T-cell (primary cell): Measurements from ENCODE around the gene SLC6A1. TPM values are rescaled to one million over a fixed set of nuclear protein-coding genes. Genes with fewer than 3 reads are reported as not detected.
"Not testable (repeated sequence)": the region's sequence is repeated elsewhere in the genome, so short reads cannot be mapped to it uniquely, and the experiment has no call there.

Experiments used
- ATAC-seq, 4 experiments: fragments of 200-7000 bp in 3 of 4; fragments of 150-1000 bp in 1 of 4; cut with Tn5 transposase; replicated peaks in 1 of 4; 1 replicate in 3 of 4; 2 replicates in 1 of 4; pipeline ENCODE4 v1.10.0; 2021; ENCODE audit warnings: moderate library complexity in 3 of 4, mild to moderate bottlenecking in 2 of 4, moderate number of reproducible peaks in 1 of 4
- CTCF ChIA-PET, 2 donors: fragments of 300-600 bp; sonication (Branson Sonifier 250); formaldehyde crosslinking; loops; one replicate each; lab custom pipeline; 2022; ENCODE audit warnings: antibody characterized with exemption in 2 of 2; lab: Charles Lee
- POLR2A ChIA-PET, 2 donors: fragments of 300-600 bp; sonication (Branson Sonifier 250); formaldehyde crosslinking; loops; one replicate each; lab custom pipeline; 2022; ENCODE audit warnings: antibody characterized with exemption in 2 of 2; lab: Charles Lee
- DNase-seq, 35 experiments: peaks; one replicate each; pipeline versions ENCODE4 v3.0.0 to v3.0.0-alpha.2; 2013 to 2023
- H3K27ac ChIP-seq: one replicate; pipeline ENCODE4 v1.5.1; 2013; ENCODE audit warnings: low read length
- H3K27me3 ChIP-seq, 2 experiments: replicated peaks in 1 of 2; 1 replicate in 1 of 2; 2 replicates in 1 of 2; pipeline versions ENCODE4 v1.6.1 to v1.7.0; 2013; ENCODE audit warnings: low read length in 1 of 2, mixed read lengths in 1 of 2; ENCODE audit not compliant: control insufficient read depth in 2 of 2, insufficient read depth in 2 of 2; ENCODE audit errors: extremely low read depth in 1 of 2
- H3K36me3 ChIP-seq, 2 donors: 1 replicate in 1 of 2; 2 replicates in 1 of 2; pipeline versions ENCODE4 v1.6.1 to v1.7.0; 2013; ENCODE audit warnings: low read length in 1 of 2; ENCODE audit not compliant: control insufficient read depth in 2 of 2, insufficient read depth in 1 of 2; ENCODE audit errors: extremely low read depth in 1 of 2
- H3K4me1 ChIP-seq, 2 experiments: 1 replicate in 1 of 2; 2 replicates in 1 of 2; pipeline versions ENCODE4 v1.6.1 to v1.7.0; 2013; ENCODE audit warnings: low read length in 2 of 2, mixed read lengths in 1 of 2; ENCODE audit not compliant: insufficient read depth in 2 of 2, control insufficient read depth in 1 of 2; ENCODE audit errors: extremely low read depth in 1 of 2
- H3K4me3 ChIP-seq, 2 donors: 1 replicate in 1 of 2; 2 replicates in 1 of 2; pipeline versions ENCODE4 v1.5.1 to v1.7.0; 2013; ENCODE audit warnings: mild to moderate bottlenecking in 2 of 2, low read length in 1 of 2, moderate library complexity in 1 of 2; ENCODE audit not compliant: control insufficient read depth in 1 of 2; ENCODE audit errors: extremely low read depth in 1 of 2
- H3K9me3 ChIP-seq: 2 replicates; pipeline ENCODE4 v1.7.0; 2013
- H3K27ac Mint-ChIP-seq, 2 donors: one replicate each; pipeline ENCODE4 v1.8.0; 2020 to 2021; ENCODE audit warnings: mild to moderate bottlenecking in 2 of 2, mixed read lengths in 2 of 2
- H3K27me3 Mint-ChIP-seq, 2 donors: one replicate each; pipeline ENCODE4 v1.8.0; 2021 to 2022; ENCODE audit warnings: mixed read lengths in 2 of 2
- H3K36me3 Mint-ChIP-seq: one replicate; pipeline ENCODE4 v1.8.0; 2021; ENCODE audit warnings: mixed read lengths
- H3K4me1 Mint-ChIP-seq, 3 donors: one replicate each; pipeline ENCODE4 v1.8.0; 2020 to 2022; ENCODE audit warnings: mixed read lengths in 3 of 3, mild to moderate bottlenecking in 1 of 3
- H3K4me3 Mint-ChIP-seq, 3 donors: one replicate each; pipeline ENCODE4 v1.8.0; 2020 to 2022; ENCODE audit warnings: mild to moderate bottlenecking in 3 of 3, mixed read lengths in 3 of 3, moderate library complexity in 3 of 3
- H3K9me3 Mint-ChIP-seq, 3 donors: one replicate each; pipeline ENCODE4 v1.8.0; 2020 to 2022; ENCODE audit warnings: mixed read lengths in 3 of 3
- WGBS: methylation state at CpG from one replicate; pipeline ENCODE4 v1.1.5; 2013; ENCODE audit warnings: missing lambda C conversion rate; ENCODE audit not compliant: insufficient coverage; 5-methylcytosine and 5-hydroxymethylcytosine counted together
- total RNA-seq, 35 experiments: library from RNA in 6 of 35; stranded (reverse) in 6 of 35; fragments of 120-200 nt in 1 of 35; gene quantifications; one replicate each; pipeline versions ENCODE4 v1.2.1 to v1.2.4 and lab custom pipeline; 2013 to 2026

The SLC6A1 gene
- total RNA-seq, 5 donors from 2014 or later (not counting 1 experiment from before 2014, with no cell fraction given) = 0.13 to 0.16 TPM; not detected in 3

- Mint-ChIP-seq H3K36me3 (no peaks in the 10 kb centered on the region), H3K4me3 (no peak overlapping the region), H3K4me1 (no peaks in the 10 kb centered on the region), H3K9me3 (peaks cover 0 to 4% (median 3%) of the 10 kb centered on the region in 3 donors), H3K27ac (no peak overlapping the region), H3K27me3 (peaks cover 26 to 27% of the 10 kb centered on the region in 2 donors)
- Histone ChIP-seq H3K4me3 (no peak overlapping the region), H3K36me3 (no peaks in the 10 kb centered on the region), H3K9me3 (no peaks in the 10 kb centered on the region), H3K4me1 (no peaks in the 10 kb centered on the region), H3K27ac (no peak overlapping the region), H3K27me3 (peaks cover 0 to 20% of the 10 kb centered on the region in 2 experiments)
- WGBS = 100% methylated on average over 1 of the region's 5 CpGs
- CTCF ChIA-PET = interaction anchor here in 1 of 2 donors (0.6 kb wide), 1 partner anchor 579 kb away, joined by 4 read pairs; no protein-coding TSS in a partner anchor
- POLR2A ChIA-PET = no interaction called here
- ATAC-seq (no peak), DNase-seq (no peak)
Measured at GRCh38 chr3:11072631-11073030, 80.1 kb downstream of the SLC6A1 start.

GRCh38 chr3:11074011-11074410 is 81.5 kb downstream of the SLC6A1 start:
- H3K27me3 Mint-ChIP-seq = peaks cover 26 to 27% of the 10 kb centered on the region in 2 donors
- no peak for ATAC-seq

GRCh38 chr3:11074451-11074850 is 81.9 kb downstream of the SLC6A1 start:
- Histone ChIP-seq H3K4me3 (no peak overlapping the region), H3K36me3 (no peaks in the 10 kb centered on the region), H3K27me3 (peaks cover 0 to 15% of the 10 kb centered on the region in 2 experiments), H3K4me1 (no peaks in the 10 kb centered on the region), H3K9me3 (no peaks in the 10 kb centered on the region), H3K27ac (no peak overlapping the region)
- ATAC-seq (no peak), DNase-seq (no peak)
- Mint-ChIP-seq H3K36me3 (no peaks in the 10 kb centered on the region), H3K4me1 (no peaks in the 10 kb centered on the region), H3K4me3 (no peak overlapping the region), H3K27ac (no peak overlapping the region), H3K9me3 (peaks cover 0 to 4% (median 3%) of the 10 kb centered on the region in 3 donors), H3K27me3 (peaks cover 26 to 27% of the 10 kb centered on the region in 2 donors)
- ChIA-PET POLR2A (no interaction called here), CTCF (no interaction called here)
- WGBS = 100% methylated on average over 1 of the region's 3 CpGs

More at GRCh38 chr3:11074011-11074410, 81.5 kb downstream of the SLC6A1 start:
- Histone ChIP-seq H3K36me3 (no peaks in the 10 kb centered on the region), H3K27me3 (peaks cover 0 to 15% of the 10 kb centered on the region in 2 experiments), H3K4me1 (no peaks in the 10 kb centered on the region), H3K27ac (no peak overlapping the region), H3K9me3 (no peaks in the 10 kb centered on the region), H3K4me3 (no peak overlapping the region)
- H3K36me3 Mint-ChIP-seq = no peaks in the 10 kb centered on the region
- DNase-seq = no peak
- no peaks in the 10 kb centered on the region for H3K4me1 Mint-ChIP-seq
- H3K4me3 Mint-ChIP-seq = no peak overlapping the region
- WGBS = no CpG with 5 or more reads among the region's 2 CpGs
- peaks cover 0 to 4% (median 3%) of the 10 kb centered on the region in 3 donors for H3K9me3 Mint-ChIP-seq
- H3K27ac Mint-ChIP-seq = no peak overlapping the region
- POLR2A ChIA-PET = no interaction called here
- CTCF ChIA-PET = no interaction called here

- H3K36me3 Mint-ChIP-seq, DNase-seq, H3K4me1 Mint-ChIP-seq, H3K4me1 ChIP-seq, H3K36me3 ChIP-seq, H3K27ac ChIP-seq, CTCF ChIA-PET, ATAC-seq, H3K9me3 ChIP-seq, POLR2A ChIA-PET, H3K9me3 Mint-ChIP-seq, H3K4me3 ChIP-seq, H3K4me3 Mint-ChIP-seq, H3K27ac Mint-ChIP-seq: not testable (repeated sequence)
- H3K27me3 ChIP-seq = peaks cover 0 to 15% of the 10 kb centered on the region in 2 experiments
- WGBS = 100% methylated on average over 2 of the region's 2 CpGs
- H3K27me3 Mint-ChIP-seq = peaks cover 26 to 27% of the 10 kb centered on the region in 2 donors
Measured at GRCh38 chr3:11075122-11075521, 82.6 kb downstream of the SLC6A1 start.

- H3K27ac ChIP-seq = no peak overlapping the region
- Mint-ChIP-seq H3K9me3 (peaks cover 0 to 4% (median 3%) of the 10 kb centered on the region in 3 donors), H3K36me3 (no peaks in the 10 kb centered on the region)
Measured at GRCh38 chr3:11076711-11077110, 84.2 kb downstream of the SLC6A1 start.

GRCh38 chr3:11077466-11077865 is 84.9 kb downstream of the SLC6A1 start:
- ChIA-PET CTCF (no interaction called here), POLR2A (no interaction called here)
- Mint-ChIP-seq H3K9me3 (peaks cover 0 to 4% (median 3%) of the 10 kb centered on the region in 3 donors), H3K4me1 (no peaks in the 10 kb centered on the region), H3K4me3 (no peak overlapping the region), H3K36me3 (no peaks in the 10 kb centered on the region), H3K27me3 (peaks cover 25 to 33% of the 10 kb centered on the region in 2 donors), H3K27ac (no peak overlapping the region)
- no peaks in the 10 kb centered on the region for H3K9me3 ChIP-seq
- DNase-seq (no peak), ATAC-seq (no peak)
- peaks cover 0 to 18% of the 10 kb centered on the region in 2 experiments for H3K27me3 ChIP-seq
- no peak overlapping the region for H3K27ac ChIP-seq
- H3K4me3 ChIP-seq = no peak overlapping the region
- H3K36me3 ChIP-seq = no peaks in the 10 kb centered on the region
- no peaks in the 10 kb centered on the region for H3K4me1 ChIP-seq
- WGBS = no CpG with 5 or more reads among the region's 2 CpGs

More at GRCh38 chr3:11076711-11077110, 84.2 kb downstream of the SLC6A1 start:
- POLR2A ChIA-PET = no interaction called here
- Mint-ChIP-seq H3K4me3 (no peak overlapping the region), H3K4me1 (no peaks in the 10 kb centered on the region), H3K27me3 (peaks cover 25 to 31% of the 10 kb centered on the region in 2 donors), H3K27ac (no peak overlapping the region)
- DNase-seq = no peak
- CTCF ChIA-PET = no interaction called here
- no peak for ATAC-seq
- 31% methylated on average over 2 of the region's 6 CpGs for WGBS
- Histone ChIP-seq H3K9me3 (no peaks in the 10 kb centered on the region), H3K27me3 (peaks cover 0 to 16% of the 10 kb centered on the region in 2 experiments), H3K4me1 (no peaks in the 10 kb centered on the region), H3K4me3 (no peak overlapping the region), H3K36me3 (no peaks in the 10 kb centered on the region)
